ENCODE data around the gene DPF3.

DNA sequence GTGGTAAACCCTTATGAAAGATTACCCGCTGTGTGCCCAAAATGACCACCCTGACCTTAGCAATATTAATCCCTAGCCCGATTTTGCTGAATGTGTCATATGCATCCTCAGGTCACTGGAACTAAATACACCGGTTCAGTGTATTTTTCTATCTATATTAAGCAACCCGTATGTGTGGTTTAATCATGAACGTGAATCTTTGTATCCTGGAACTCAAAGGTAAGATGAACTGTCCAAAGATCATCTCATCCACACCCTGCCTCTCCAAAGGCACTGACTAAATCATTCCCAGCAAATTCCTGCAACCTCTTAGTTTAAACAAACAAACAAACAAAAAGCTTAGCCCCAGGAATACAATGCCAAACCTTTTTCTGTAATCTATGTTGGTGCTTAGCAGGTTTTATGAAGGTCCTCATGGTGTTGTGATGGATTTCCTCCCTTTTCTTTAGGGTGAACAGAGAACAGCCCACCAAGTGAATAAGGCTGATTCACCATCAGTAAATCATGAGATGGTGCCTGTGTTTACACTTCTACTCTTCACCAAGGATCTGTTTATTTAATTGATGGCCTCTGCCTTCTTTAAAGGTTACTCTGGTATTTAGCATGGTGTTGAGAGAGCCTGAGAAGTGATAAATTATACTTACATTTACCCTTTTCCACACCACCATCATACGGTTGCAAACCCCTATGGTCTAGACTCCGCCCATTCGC is 298.6 kb downstream of the DPF3 start:
- TF ChIP-seq, protein P1, sequence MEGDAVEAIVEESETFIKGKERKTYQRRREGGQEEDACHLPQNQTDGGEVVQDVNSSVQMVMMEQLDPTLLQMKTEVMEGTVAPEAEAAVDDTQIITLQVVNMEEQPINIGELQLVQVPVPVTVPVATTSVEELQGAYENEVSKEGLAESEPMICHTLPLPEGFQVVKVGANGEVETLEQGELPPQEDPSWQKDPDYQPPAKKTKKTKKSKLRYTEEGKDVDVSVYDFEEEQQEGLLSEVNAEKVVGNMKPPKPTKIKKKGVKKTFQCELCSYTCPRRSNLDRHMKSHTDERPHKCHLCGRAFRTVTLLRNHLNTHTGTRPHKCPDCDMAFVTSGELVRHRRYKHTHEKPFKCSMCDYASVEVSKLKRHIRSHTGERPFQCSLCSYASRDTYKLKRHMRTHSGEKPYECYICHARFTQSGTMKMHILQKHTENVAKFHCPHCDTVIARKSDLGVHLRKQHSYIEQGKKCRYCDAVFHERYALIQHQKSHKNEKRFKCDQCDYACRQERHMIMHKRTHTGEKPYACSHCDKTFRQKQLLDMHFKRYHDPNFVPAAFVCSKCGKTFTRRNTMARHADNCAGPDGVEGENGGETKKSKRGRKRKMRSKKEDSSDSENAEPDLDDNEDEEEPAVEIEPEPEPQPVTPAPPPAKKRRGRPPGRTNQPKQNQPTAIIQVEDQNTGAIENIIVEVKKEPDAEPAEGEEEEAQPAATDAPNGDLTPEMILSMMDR (IDR thresholded peaks at IDR 0.05): no peak
- TF ChIP-seq JUN (CRISPR knock-in tag; IDR thresholded peaks at IDR 0.05) (no peak), PRRX2 (CRISPR knock-in tag; IDR thresholded peaks at IDR 0.05) (no peak), ESRRA (CRISPR knock-in tag; IDR thresholded peaks at IDR 0.05; ENCODE audit: borderline replicate concordance) (no peak), KAT7 (CRISPR knock-in tag; IDR thresholded peaks at IDR 0.05; ENCODE audit: borderline replicate concordance) (no peak), ZNF232 (CRISPR knock-in tag; IDR thresholded peaks at IDR 0.05) (no peak), ATF1 (CRISPR knock-in tag; IDR thresholded peaks at IDR 0.05) (no peak), MXD4 (CRISPR knock-in tag; IDR thresholded peaks at IDR 0.05; ENCODE audit: borderline replicate concordance) (no peak), EMX1 (CRISPR knock-in tag; IDR thresholded peaks at IDR 0.05) (no peak)
- TF ChIP-seq, protein P2, sequence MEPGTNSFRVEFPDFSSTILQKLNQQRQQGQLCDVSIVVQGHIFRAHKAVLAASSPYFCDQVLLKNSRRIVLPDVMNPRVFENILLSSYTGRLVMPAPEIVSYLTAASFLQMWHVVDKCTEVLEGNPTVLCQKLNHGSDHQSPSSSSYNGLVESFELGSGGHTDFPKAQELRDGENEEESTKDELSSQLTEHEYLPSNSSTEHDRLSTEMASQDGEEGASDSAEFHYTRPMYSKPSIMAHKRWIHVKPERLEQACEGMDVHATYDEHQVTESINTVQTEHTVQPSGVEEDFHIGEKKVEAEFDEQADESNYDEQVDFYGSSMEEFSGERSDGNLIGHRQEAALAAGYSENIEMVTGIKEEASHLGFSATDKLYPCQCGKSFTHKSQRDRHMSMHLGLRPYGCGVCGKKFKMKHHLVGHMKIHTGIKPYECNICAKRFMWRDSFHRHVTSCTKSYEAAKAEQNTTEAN (CRISPR knock-in tag; IDR thresholded peaks at IDR 0.05): no peak
